Fibroblast of lung (primary cell): Measurements from ENCODE around the gene RPRD1A.

ENCODE experiments used
- EZH2 ChIP-seq: IDR thresholded peaks from 2 replicates; pipeline ENCODE4 v1.5.1; 2012; ENCODE audit warnings: low read length, control low read depth, mild to moderate bottlenecking; ENCODE audit errors: missing control alignments
- TF ChIP-seq, protein P1 (sequence below), 2 donors: IDR thresholded peaks in 1 of 2; conservative IDR thresholded peaks in 1 of 2; 1 replicate in 1 of 2; 2 replicates in 1 of 2; pipeline ENCODE4 v1.5.1; 2011 to 2012; ENCODE audit warnings: low read length in 2 of 2, control low read depth in 1 of 2, inconsistent platforms in 1 of 2, low read depth in 1 of 2, mild to moderate bottlenecking in 1 of 2

DNA sequence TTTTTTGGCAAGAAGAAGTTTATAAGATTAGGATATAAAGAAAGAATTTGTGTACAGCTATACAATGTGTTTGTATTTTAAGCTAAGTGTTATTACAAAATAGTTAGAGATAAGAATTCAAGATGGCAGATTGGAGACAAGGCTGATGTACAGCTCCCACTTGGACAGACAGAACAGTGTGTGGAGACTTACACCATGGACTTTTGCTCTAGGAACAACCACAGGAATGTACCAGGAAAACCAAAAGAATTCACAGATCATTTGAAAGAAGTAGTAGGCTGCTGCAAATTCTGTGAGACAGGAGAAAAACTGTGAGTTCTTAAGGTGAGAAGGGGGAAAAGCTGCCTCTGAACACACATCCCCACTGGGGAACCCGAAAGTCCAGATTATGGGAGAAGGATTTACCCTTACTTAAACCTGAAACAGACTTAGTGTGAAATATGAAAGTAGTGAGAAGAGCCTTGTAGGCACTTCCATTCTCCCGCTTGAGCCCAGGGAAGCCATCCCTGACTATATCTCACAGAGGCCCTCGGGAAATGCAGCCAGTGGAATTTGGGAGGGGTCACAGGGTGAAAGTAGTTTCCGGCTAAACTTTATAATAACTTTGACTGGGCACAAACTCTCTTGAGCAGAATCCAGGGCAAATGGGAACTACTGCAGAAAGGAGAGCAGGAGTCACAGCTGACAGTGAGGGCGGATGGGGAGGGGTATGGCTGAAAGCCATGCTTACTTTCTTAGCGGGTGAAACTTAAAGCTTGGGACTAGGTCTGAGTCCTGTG is 11.6 kb upstream of the RPRD1A start:
- TF ChIP-seq, protein P1, sequence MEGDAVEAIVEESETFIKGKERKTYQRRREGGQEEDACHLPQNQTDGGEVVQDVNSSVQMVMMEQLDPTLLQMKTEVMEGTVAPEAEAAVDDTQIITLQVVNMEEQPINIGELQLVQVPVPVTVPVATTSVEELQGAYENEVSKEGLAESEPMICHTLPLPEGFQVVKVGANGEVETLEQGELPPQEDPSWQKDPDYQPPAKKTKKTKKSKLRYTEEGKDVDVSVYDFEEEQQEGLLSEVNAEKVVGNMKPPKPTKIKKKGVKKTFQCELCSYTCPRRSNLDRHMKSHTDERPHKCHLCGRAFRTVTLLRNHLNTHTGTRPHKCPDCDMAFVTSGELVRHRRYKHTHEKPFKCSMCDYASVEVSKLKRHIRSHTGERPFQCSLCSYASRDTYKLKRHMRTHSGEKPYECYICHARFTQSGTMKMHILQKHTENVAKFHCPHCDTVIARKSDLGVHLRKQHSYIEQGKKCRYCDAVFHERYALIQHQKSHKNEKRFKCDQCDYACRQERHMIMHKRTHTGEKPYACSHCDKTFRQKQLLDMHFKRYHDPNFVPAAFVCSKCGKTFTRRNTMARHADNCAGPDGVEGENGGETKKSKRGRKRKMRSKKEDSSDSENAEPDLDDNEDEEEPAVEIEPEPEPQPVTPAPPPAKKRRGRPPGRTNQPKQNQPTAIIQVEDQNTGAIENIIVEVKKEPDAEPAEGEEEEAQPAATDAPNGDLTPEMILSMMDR (conservative IDR thresholded peaks at IDR 0.05 in 1 of 2, IDR thresholded peaks at IDR 0.05 in 1 of 2; ENCODE audit: low read depth in 1 of 2, low read length in 2 of 2), result no peak
- TF ChIP-seq EZH2, result no peak
